ENCODE measurements around the gene MAPK14.

The MAPK14 gene

GRCh38 chr6:36117658-36118549 lies 90.3 kb downstream of the MAPK14 start:
- 95% methylated on average over 8 of the region's 8 CpGs for WGBS
- H2BK15ac ChIP-seq (ENCODE audit: low read depth, poor library complexity, severe bottlenecking), result no peak overlapping the region

GRCh38 chr6:36118550-36119107 lies 91.0 kb downstream of the MAPK14 start:
- H3K14ac ChIP-seq (ENCODE audit: low read length in 2 of 2), result no peak overlapping the region
- no peak overlapping the region for H2BK120ac ChIP-seq (ENCODE audit: low read depth, low read length)
- H3K27me3 ChIP-seq (ENCODE audit: control insufficient read depth in 1 of 2, insufficient read depth in 1 of 2, low read length in 2 of 2), result no peaks in the 10 kb centered on the region
- no peak overlapping the region for H4K8ac ChIP-seq (ENCODE audit: low read length)
- no peak overlapping the region for H2BK5ac ChIP-seq (ENCODE audit: low read depth, low read length, poor library complexity, severe bottlenecking)
- H3K4me2 ChIP-seq (ENCODE audit: low read length, poor library complexity, severe bottlenecking), result no peak overlapping the region
- peak; percentile 60 for DNase-seq
- no peak overlapping the region for H2BK12ac ChIP-seq (ENCODE audit: low read length in 2 of 2)
- H3K4ac ChIP-seq (ENCODE audit: low read depth in 1 of 2, low read length in 2 of 2), result no peak overlapping the region
- H3K4me1 ChIP-seq (ENCODE audit: control insufficient read depth, insufficient read depth, low read depth, low read length), result peaks cover 9% of the 10 kb centered on the region
- no peak overlapping the region for H3K4me3 ChIP-seq (ENCODE audit: insufficient read depth in 1 of 2, low read depth in 1 of 2, low read length in 2 of 2)
- peak overlapping the region in 1 of 2 experiments; percentile 6 for H3K18ac ChIP-seq (ENCODE audit: low read depth in 1 of 2, low read length in 2 of 2)
- H4K91ac ChIP-seq (ENCODE audit: low read length), result peak overlapping the region; percentile 2
- H3K27ac ChIP-seq (ENCODE audit: low read length, poor library complexity, severe bottlenecking), result no peak overlapping the region
- no peak overlapping the region for H2AK5ac ChIP-seq (ENCODE audit: low read length, severe bottlenecking)
- no peak overlapping the region for H3K9ac ChIP-seq (ENCODE audit: low read length)
- no peaks in the 10 kb centered on the region for H3K9me3 ChIP-seq (ENCODE audit: control insufficient read depth, low read length)
- H3K36me3 ChIP-seq (ENCODE audit: control insufficient read depth in 1 of 2, insufficient read depth in 2 of 2, low read depth in 1 of 2, low read length in 2 of 2), result peaks cover 4 to 13% of the 10 kb centered on the region in 2 experiments
- H2BK15ac ChIP-seq (ENCODE audit: low read depth, poor library complexity, severe bottlenecking), result no peak overlapping the region
- no peak overlapping the region for H3K23ac ChIP-seq (ENCODE audit: low read length in 2 of 2)
- WGBS, result 65% methylated on average over 3 of the region's 4 CpGs
- no peaks in the 10 kb centered on the region for H3K79me1 ChIP-seq (replicated peaks; ENCODE audit: low read length, poor library complexity, severe bottlenecking)
- no peak overlapping the region for H2AFZ ChIP-seq (ENCODE audit: low read depth, low read length)

More at GRCh38 chr6:36117658-36118549, 90.3 kb downstream of the MAPK14 start:
- H3K4me1 ChIP-seq (ENCODE audit: control insufficient read depth, insufficient read depth, low read depth, low read length), result peaks cover 11% of the 10 kb centered on the region
- H3K27me3 ChIP-seq (ENCODE audit: control insufficient read depth in 1 of 2, insufficient read depth in 1 of 2, low read length in 2 of 2), result no peaks in the 10 kb centered on the region
- H3K27ac ChIP-seq (ENCODE audit: low read length, poor library complexity, severe bottlenecking), result no peak overlapping the region
- no peaks in the 10 kb centered on the region for H3K79me1 ChIP-seq (replicated peaks; ENCODE audit: low read length, poor library complexity, severe bottlenecking)
- no peak overlapping the region for H3K4me2 ChIP-seq (ENCODE audit: low read length, poor library complexity, severe bottlenecking)
- no peaks in the 10 kb centered on the region for H3K9me3 ChIP-seq (ENCODE audit: control insufficient read depth, low read length)
- H2AK5ac ChIP-seq (ENCODE audit: low read length, severe bottlenecking), result no peak overlapping the region
- no peak overlapping the region for H4K8ac ChIP-seq (ENCODE audit: low read length)
- no peak overlapping the region for H2BK12ac ChIP-seq (ENCODE audit: low read length in 2 of 2)
- H2BK5ac ChIP-seq (ENCODE audit: low read depth, low read length, poor library complexity, severe bottlenecking), result no peak overlapping the region
- no peak overlapping the region for H3K9ac ChIP-seq (ENCODE audit: low read length)
- H2BK120ac ChIP-seq (ENCODE audit: low read depth, low read length), result no peak overlapping the region
- H3K23ac ChIP-seq (ENCODE audit: low read length in 2 of 2), result no peak overlapping the region
- H3K4me3 ChIP-seq (ENCODE audit: insufficient read depth in 1 of 2, low read depth in 1 of 2, low read length in 2 of 2), result no peak overlapping the region
- H4K91ac ChIP-seq (ENCODE audit: low read length), result no peak overlapping the region
- peaks cover 4 to 13% of the 10 kb centered on the region in 2 experiments for H3K36me3 ChIP-seq (ENCODE audit: control insufficient read depth in 1 of 2, insufficient read depth in 2 of 2, low read depth in 1 of 2, low read length in 2 of 2)
- H3K4ac ChIP-seq (ENCODE audit: low read depth in 1 of 2, low read length in 2 of 2), result no peak overlapping the region
- H3K18ac ChIP-seq (ENCODE audit: low read depth in 1 of 2, low read length in 2 of 2), result no peak overlapping the region
- no peak overlapping the region for H2AFZ ChIP-seq (ENCODE audit: low read depth, low read length)
- no peak for DNase-seq
- H3K14ac ChIP-seq (ENCODE audit: low read length in 2 of 2), result no peak overlapping the region

GRCh38 chr6:36119209-36119608 lies 91.6 kb downstream of the MAPK14 start:
- H3K4me2 ChIP-seq (ENCODE audit: low read length, poor library complexity, severe bottlenecking), result no peak overlapping the region
- no peak overlapping the region for H2AFZ ChIP-seq (ENCODE audit: low read depth, low read length)
- 99% methylated on average over 3 of the region's 4 CpGs for WGBS
- H3K18ac ChIP-seq (ENCODE audit: low read depth in 1 of 2, low read length in 2 of 2), result no peak overlapping the region
- H3K27ac ChIP-seq (ENCODE audit: low read length, poor library complexity, severe bottlenecking), result no peak overlapping the region
- peaks cover 0 to 13% of the 10 kb centered on the region in 2 experiments for H3K36me3 ChIP-seq (ENCODE audit: control insufficient read depth in 1 of 2, insufficient read depth in 2 of 2, low read depth in 1 of 2, low read length in 2 of 2)
- H2BK5ac ChIP-seq (ENCODE audit: low read depth, low read length, poor library complexity, severe bottlenecking), result no peak overlapping the region
- no peaks in the 10 kb centered on the region for H3K79me1 ChIP-seq (replicated peaks; ENCODE audit: low read length, poor library complexity, severe bottlenecking)
- no peak overlapping the region for H2AK5ac ChIP-seq (ENCODE audit: low read length, severe bottlenecking)
- no peaks in the 10 kb centered on the region for H3K9me3 ChIP-seq (ENCODE audit: control insufficient read depth, low read length)
- peaks cover 9% of the 10 kb centered on the region for H3K4me1 ChIP-seq (ENCODE audit: control insufficient read depth, insufficient read depth, low read depth, low read length)
- H3K14ac ChIP-seq (ENCODE audit: low read length in 2 of 2), result no peak overlapping the region
- H3K27me3 ChIP-seq (ENCODE audit: control insufficient read depth in 1 of 2, insufficient read depth in 1 of 2, low read length in 2 of 2), result no peaks in the 10 kb centered on the region
- DNase-seq, result no peak
- no peak overlapping the region for H3K9ac ChIP-seq (ENCODE audit: low read length)
- H3K4me3 ChIP-seq (ENCODE audit: insufficient read depth in 1 of 2, low read depth in 1 of 2, low read length in 2 of 2), result no peak overlapping the region
- no peak overlapping the region for H2BK12ac ChIP-seq (ENCODE audit: low read length in 2 of 2)
- H4K8ac ChIP-seq (ENCODE audit: low read length), result no peak overlapping the region
- no peak overlapping the region for H3K4ac ChIP-seq (ENCODE audit: low read depth in 1 of 2, low read length in 2 of 2)
- no peak overlapping the region for H3K23ac ChIP-seq (ENCODE audit: low read length in 2 of 2)
- H2BK120ac ChIP-seq (ENCODE audit: low read depth, low read length), result no peak overlapping the region
- no peak overlapping the region for H4K91ac ChIP-seq (ENCODE audit: low read length)
- no peak overlapping the region for H2BK15ac ChIP-seq (ENCODE audit: low read depth, poor library complexity, severe bottlenecking)

GRCh38 chr6:36120018-36120417 lies 92.4 kb downstream of the MAPK14 start:
- no peak overlapping the region for H2BK15ac ChIP-seq (ENCODE audit: low read depth, poor library complexity, severe bottlenecking)
- no peak overlapping the region for H3K23ac ChIP-seq (ENCODE audit: low read length in 2 of 2)
- WGBS, result 97% methylated on average over 5 of the region's 6 CpGs
- no peaks in the 10 kb centered on the region for H3K9me3 ChIP-seq (ENCODE audit: control insufficient read depth, low read length)
- no peak overlapping the region for H3K27ac ChIP-seq (ENCODE audit: low read length, poor library complexity, severe bottlenecking)
- no peak overlapping the region for H2BK5ac ChIP-seq (ENCODE audit: low read depth, low read length, poor library complexity, severe bottlenecking)
- H2BK12ac ChIP-seq (ENCODE audit: low read length in 2 of 2), result no peak overlapping the region
- H3K4me3 ChIP-seq (ENCODE audit: insufficient read depth in 1 of 2, low read depth in 1 of 2, low read length in 2 of 2), result no peak overlapping the region
- no peak overlapping the region for H3K4ac ChIP-seq (ENCODE audit: low read depth in 1 of 2, low read length in 2 of 2)
- no peak overlapping the region for H3K9ac ChIP-seq (ENCODE audit: low read length)
- H3K4me2 ChIP-seq (ENCODE audit: low read length, poor library complexity, severe bottlenecking), result no peak overlapping the region
- H3K18ac ChIP-seq (ENCODE audit: low read depth in 1 of 2, low read length in 2 of 2), result no peak overlapping the region
- no peak overlapping the region for H2AK5ac ChIP-seq (ENCODE audit: low read length, severe bottlenecking)
- H2BK120ac ChIP-seq (ENCODE audit: low read depth, low read length), result no peak overlapping the region
- peaks cover 9% of the 10 kb centered on the region for H3K4me1 ChIP-seq (ENCODE audit: control insufficient read depth, insufficient read depth, low read depth, low read length)
- H3K27me3 ChIP-seq (ENCODE audit: control insufficient read depth in 1 of 2, insufficient read depth in 1 of 2, low read length in 2 of 2), result no peaks in the 10 kb centered on the region
- H3K79me1 ChIP-seq (replicated peaks; ENCODE audit: low read length, poor library complexity, severe bottlenecking), result no peaks in the 10 kb centered on the region
- no peak overlapping the region for H2AFZ ChIP-seq (ENCODE audit: low read depth, low read length)
- peaks cover 0 to 10% of the 10 kb centered on the region in 2 experiments for H3K36me3 ChIP-seq (ENCODE audit: control insufficient read depth in 1 of 2, insufficient read depth in 2 of 2, low read depth in 1 of 2, low read length in 2 of 2)
- no peak overlapping the region for H4K8ac ChIP-seq (ENCODE audit: low read length)
- no peak for DNase-seq
- no peak overlapping the region for H3K14ac ChIP-seq (ENCODE audit: low read length in 2 of 2)
- H4K91ac ChIP-seq (ENCODE audit: low read length), result no peak overlapping the region

Measured in mesenchymal stem cell (in vitro differentiated cells and primary cell).